Fibroblast of upper back skin (primary cell): ENCODE results near the gene THBS1.

Experiments
- DNase-seq: peaks from one replicate; pipeline ENCODE4 v3.0.0-alpha.2; 2013

The THBS1 gene

GRCh38 chr15:39580485-39581241 is at the start of gene THBS1:
TSS of gene THBS1 (plus strand) at chr15:39581079. CDS start at chr15:39581858, 779 bp downstream.
- peak; percentile 98 for DNase-seq

- no peak for DNase-seq
Observed at GRCh38 chr15:39534996-39535395, 45.9 kb upstream of the THBS1 start.

- DNase-seq = no peak
Observed at GRCh38 chr15:39535466-39535865, 45.4 kb upstream of the THBS1 start.

GRCh38 chr15:39538936-39539335 is 41.9 kb upstream of the THBS1 start:
- DNase-seq = no peak

GRCh38 chr15:39539466-39539865 is 41.4 kb upstream of the THBS1 start:
- DNase-seq = no peak

- no peak for DNase-seq
Observed at GRCh38 chr15:39539973-39540558, 40.8 kb upstream of the THBS1 start.

- no peak for DNase-seq
Observed at GRCh38 chr15:39542385-39543065, 38.4 kb upstream of the THBS1 start.

- peak; percentile 16 for DNase-seq
Observed at GRCh38 chr15:39543651-39544050, 37.2 kb upstream of the THBS1 start.

GRCh38 chr15:39546842-39547241 is 34.0 kb upstream of the THBS1 start:
- DNase-seq = no peak

- no peak for DNase-seq
Observed at GRCh38 chr15:39548561-39548960, 32.3 kb upstream of the THBS1 start.

- DNase-seq = peak; percentile 56
Observed at GRCh38 chr15:39549912-39550311, 31.0 kb upstream of the THBS1 start.

- no peak for DNase-seq
Observed at GRCh38 chr15:39551476-39551875, 29.4 kb upstream of the THBS1 start.

GRCh38 chr15:39552556-39552955 is 28.3 kb upstream of the THBS1 start:
- DNase-seq = no peak

GRCh38 chr15:39553947-39554693 is 26.8 kb upstream of the THBS1 start:
- DNase-seq = no peak

- DNase-seq = peak; percentile 17
Observed at GRCh38 chr15:39554746-39555387, 26.0 kb upstream of the THBS1 start.

- DNase-seq = peak; percentile 37
Observed at GRCh38 chr15:39555885-39556284, 25.0 kb upstream of the THBS1 start.

- DNase-seq = no peak
Observed at GRCh38 chr15:39556461-39556860, 24.4 kb upstream of the THBS1 start.

- no peak for DNase-seq
Observed at GRCh38 chr15:39558421-39558820, 22.5 kb upstream of the THBS1 start.

- no peak for DNase-seq
Observed at GRCh38 chr15:39564972-39565665, 15.8 kb upstream of the THBS1 start.

- peak; percentile 28 for DNase-seq
Observed at GRCh38 chr15:39565851-39566250, 15.0 kb upstream of the THBS1 start.

GRCh38 chr15:39573287-39573686 is 7.6 kb upstream of the THBS1 start:
- DNase-seq = no peak

- no peak for DNase-seq
Observed at GRCh38 chr15:39573844-39574243, 7.0 kb upstream of the THBS1 start.
